K562 (cell line): ENCODE results near the gene DYDC1. TPM values are rescaled to one million over a fixed set of nuclear protein-coding genes. Genes with fewer than 3 reads are reported as not detected.

Experiments
- AFF4 ChIP-seq: sonication (generic); formaldehyde crosslinking; IDR thresholded peaks from 2 replicates; pipeline ENCODE4 v1.8.0; 2023; ENCODE audit warnings: mild to moderate bottlenecking, missing genetic modification reagents
- BDP1 ChIP-seq: IDR thresholded peaks from 3 replicates; pipeline ENCODE4 v1.6.1; 2011; ENCODE audit not compliant: insufficient read length, insufficient read depth
- E2F4 ChIP-seq: sonication (generic); formaldehyde crosslinking; IDR thresholded peaks from 2 replicates; pipeline ENCODE4 v1.8.0; 2022; ENCODE audit warnings: mild to moderate bottlenecking, low read depth, missing genetic modification reagents
- HMG20B ChIP-seq: fragments of 250-450 bp; sonication (Bioruptor Pico); IDR thresholded peaks from 2 replicates; pipeline ENCODE4 v1.5.0; 2021; ENCODE audit warnings: mild to moderate bottlenecking
- NFYB ChIP-seq: IDR thresholded peaks from 2 replicates; pipeline ENCODE4 v1.6.1; 2011; ENCODE audit warnings: mild to moderate bottlenecking, moderate library complexity; ENCODE audit not compliant: insufficient read length; ENCODE audit errors: extremely low read depth
- ZNF507 ChIP-seq: conservative IDR thresholded peaks from 2 replicates; pipeline ENCODE4 v1.6.1; 2017; ENCODE audit warnings: missing genetic modification characterization, missing compliant biosample characterization
- ZNF76 ChIP-seq: fragments of 250-450 bp; sonication (Bioruptor Pico); IDR thresholded peaks from 2 replicates; pipeline ENCODE4 v1.4.0; 2020; ENCODE audit warnings: mild to moderate bottlenecking, moderate library complexity, borderline replicate concordance
- polyA plus RNA-seq, 8 experiments: library from polyadenylated mRNA; depleted of rRNA in 4 of 8; stranded (reverse) in 5 of 8; unstranded in 3 of 8; fragments of >200 nt; fragmentation: Nextera tagmentation in 2 of 8; fragmentation: Illumina TruSeq in 1 of 8; extraction: Ambion mirVana in 2 of 8; extraction: Trizol in 1 of 8; gene quantifications; 2 replicates each; pipeline versions ENCODE4 v1.2.1 to v1.2.3, GENCODE V29; 2011 to 2014; ENCODE audit warnings: inconsistent platforms in 1 of 8, missing spikeins in 1 of 8
- total RNA-seq, 7 experiments: library from RNA; depleted of rRNA in 6 of 7; stranded (reverse); fragments of >200 nt in 6 of 7; fragmentation: Illumina TruSeq in 2 of 7; extraction: Trizol in 2 of 7; gene quantifications; 2 replicates each; pipeline versions ENCODE4 v1.2.1 to v1.2.3, GENCODE V29; 2011 to 2021; ENCODE audit warnings: low replicate concordance in 1 of 7
- TF ChIP-seq, protein P1 (sequence below): IDR thresholded peaks from 2 replicates; pipeline ENCODE4 v1.6.1; 2011; ENCODE audit warnings: borderline replicate concordance, low read depth, mild to moderate bottlenecking, moderate library complexity, low read length; ENCODE audit not compliant: insufficient read depth, poor library complexity, severe bottlenecking

Gene DYDC1
- total and polyA plus RNA-seq, 9 of the 15 experiments (the other 6 are each of a cell fraction or from before 2014, with no cell fraction given): not detected

GRCh38 chr10:80357851-80358125 lies 1.2 kb upstream of the DYDC1 start (continued):
- TF ChIP-seq AFF4 (CRISPR knock-in tag): no peak
- TF ChIP-seq NFYB: no peak
- no peak for TF ChIP-seq BDP1
- no peak for TF ChIP-seq ZNF507 (tag)
- TF ChIP-seq, protein P1, sequence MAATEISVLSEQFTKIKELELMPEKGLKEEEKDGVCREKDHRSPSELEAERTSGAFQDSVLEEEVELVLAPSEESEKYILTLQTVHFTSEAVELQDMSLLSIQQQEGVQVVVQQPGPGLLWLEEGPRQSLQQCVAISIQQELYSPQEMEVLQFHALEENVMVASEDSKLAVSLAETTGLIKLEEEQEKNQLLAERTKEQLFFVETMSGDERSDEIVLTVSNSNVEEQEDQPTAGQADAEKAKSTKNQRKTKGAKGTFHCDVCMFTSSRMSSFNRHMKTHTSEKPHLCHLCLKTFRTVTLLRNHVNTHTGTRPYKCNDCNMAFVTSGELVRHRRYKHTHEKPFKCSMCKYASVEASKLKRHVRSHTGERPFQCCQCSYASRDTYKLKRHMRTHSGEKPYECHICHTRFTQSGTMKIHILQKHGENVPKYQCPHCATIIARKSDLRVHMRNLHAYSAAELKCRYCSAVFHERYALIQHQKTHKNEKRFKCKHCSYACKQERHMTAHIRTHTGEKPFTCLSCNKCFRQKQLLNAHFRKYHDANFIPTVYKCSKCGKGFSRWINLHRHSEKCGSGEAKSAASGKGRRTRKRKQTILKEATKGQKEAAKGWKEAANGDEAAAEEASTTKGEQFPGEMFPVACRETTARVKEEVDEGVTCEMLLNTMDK: no peak
- TF ChIP-seq E2F4 (CRISPR knock-in tag): no peak
- no peak for TF ChIP-seq HMG20B (CRISPR knock-in tag)
- TF ChIP-seq ZNF76 (CRISPR knock-in tag): no peak
